H1 (cell line): ENCODE results near the gene TUBGCP5. TPM values are rescaled to one million over a fixed set of nuclear protein-coding genes. Genes with fewer than 3 reads are reported as not detected.

Source experiments
- CTCF ChIA-PET: fragments of 300-600 bp; sonication (Branson Sonifier 250); formaldehyde crosslinking; loops from one replicate; lab custom pipeline; 2021; ENCODE audit not compliant: partially characterized antibody; lab: Charles Lee
- POLR2A ChIA-PET: fragments of 300-600 bp; sonication (Branson Sonifier 250); formaldehyde crosslinking; loops from one replicate; lab custom pipeline; 2021; ENCODE audit warnings: inconsistent platforms; ENCODE audit not compliant: partially characterized antibody; lab: Charles Lee
- DNase-seq, 2 experiments: peaks; one replicate each; pipeline versions ENCODE4 v3.0.0 to v3.0.0-alpha.2; 2010 to 2022; ENCODE audit warnings: low spot score in 2 of 2, low read depth in 1 of 2, mixed read lengths in 1 of 2
- FAIRE-seq: peaks from 2 replicates; lab custom pipeline; 2011; peaks lifted over from hg19 to GRCh38; lab: Jason Lieb, UNC
- H2AFZ ChIP-seq: 2 replicates; pipeline ENCODE4 v1.8.1; 2012; ENCODE audit warnings: low read length, inconsistent platforms
- H2AK5ac ChIP-seq: 2 replicates; pipeline ENCODE4 v1.6.1; 2013; ENCODE audit warnings: low read depth, low read length
- H2BK120ac ChIP-seq: replicated peaks from 2 replicates; pipeline ENCODE3; 2013; ENCODE audit warnings: low read depth, low read length, inconsistent platforms
- H2BK12ac ChIP-seq: 2 replicates; pipeline ENCODE4 v1.6.1; 2013; ENCODE audit warnings: low read depth, low read length
- H2BK15ac ChIP-seq: 2 replicates; pipeline ENCODE4 v1.6.1; 2013; ENCODE audit warnings: low read length
- H2BK20ac ChIP-seq: 2 replicates; pipeline ENCODE4 v1.6.1; 2013; ENCODE audit warnings: low read length
- H2BK5ac ChIP-seq: 2 replicates; pipeline ENCODE4 v1.6.1; 2013; ENCODE audit warnings: low read depth, low read length
- H3K14ac ChIP-seq: 2 replicates; pipeline ENCODE4 v1.6.1; 2013; ENCODE audit warnings: inconsistent platforms; ENCODE audit not compliant: insufficient read length
- H3K18ac ChIP-seq: 2 replicates; pipeline ENCODE4 v1.6.1; 2013; ENCODE audit warnings: low read length; ENCODE audit errors: extremely low read depth
- H3K23ac ChIP-seq: 2 replicates; pipeline ENCODE4 v1.6.1; 2013; ENCODE audit warnings: inconsistent platforms; ENCODE audit not compliant: insufficient read length
- H3K23me2 ChIP-seq: 2 replicates; pipeline ENCODE4 v1.6.1; 2013; ENCODE audit warnings: low read depth, low read length
- H3K27ac ChIP-seq: 2 replicates; pipeline ENCODE4 v1.6.1; 2011; ENCODE audit warnings: low read depth, low read length, inconsistent platforms
- H3K27me3 ChIP-seq, 4 experiments: replicated peaks in 1 of 4; 1 replicate in 1 of 4; 2 replicates in 3 of 4; pipeline versions ENCODE4 v1.6.1 to v1.8.1; 2011 to 2013; ENCODE audit warnings: low read length in 3 of 4, mild to moderate bottlenecking in 3 of 4, inconsistent platforms in 2 of 4, mixed read lengths in 2 of 4, moderate library complexity in 1 of 4; ENCODE audit not compliant: control insufficient read depth in 3 of 4, insufficient read depth in 3 of 4; ENCODE audit errors: extremely low read depth in 1 of 4
- H3K36me3 ChIP-seq, 4 experiments: 2 replicates each; pipeline versions ENCODE4 v1.6.1 to v1.8.1; 2011 to 2013; ENCODE audit warnings: mild to moderate bottlenecking in 4 of 4, low read length in 3 of 4, moderate library complexity in 2 of 4, control low read depth in 1 of 4, inconsistent platforms in 1 of 4; ENCODE audit not compliant: insufficient read depth in 4 of 4, control insufficient read depth in 2 of 4
- H3K4ac ChIP-seq: replicated peaks from 2 replicates; pipeline ENCODE3; 2013; ENCODE audit warnings: low read length, low read depth, mixed read lengths, inconsistent platforms; ENCODE audit not compliant: insufficient read length
- H3K4me1 ChIP-seq, 4 experiments: replicated peaks in 1 of 4; 1 replicate in 1 of 4; 2 replicates in 3 of 4; pipeline versions ENCODE4 v1.6.1 to v1.8.1; 2011 to 2013; ENCODE audit warnings: low read length in 3 of 4, inconsistent platforms in 2 of 4, mixed read lengths in 1 of 4; ENCODE audit not compliant: insufficient read depth in 4 of 4, control insufficient read depth in 3 of 4
- H3K4me2 ChIP-seq, 2 experiments: 2 replicates each; pipeline versions ENCODE4 v1.6.1 to v1.8.1; 2011 to 2013; ENCODE audit warnings: low read depth in 2 of 2, low read length in 2 of 2, control low read depth in 1 of 2, inconsistent platforms in 1 of 2, mild to moderate bottlenecking in 1 of 2; ENCODE audit not compliant: insufficient read depth in 1 of 2
- H3K4me3 ChIP-seq, 4 experiments: fragments of 200-600, 300-600 bp in 1 of 4; sonication (generic), shearing (Covaris generic), sonication (Bioruptor Twin) in 1 of 4; 2 replicates each; pipeline versions ENCODE4 v1.5.1 to v1.8.1; 2011 to 2016; ENCODE audit warnings: low read length in 4 of 4, low read depth in 3 of 4, control low read depth in 2 of 4, inconsistent platforms in 2 of 4, mild to moderate bottlenecking in 2 of 4, mixed read lengths in 1 of 4, moderate library complexity in 1 of 4; ENCODE audit not compliant: insufficient read depth in 2 of 4; ENCODE audit errors: extremely low read depth in 1 of 4
- H3K56ac ChIP-seq: replicated peaks from 2 replicates; pipeline ENCODE3; 2013; ENCODE audit warnings: low read depth, mild to moderate bottlenecking, mixed read lengths, low read length, inconsistent platforms; ENCODE audit not compliant: insufficient read length
- H3K79me1 ChIP-seq: 2 replicates; pipeline ENCODE4 v1.6.1; 2013; ENCODE audit warnings: low read depth, low read length, control low read depth
- H3K79me2 ChIP-seq, 2 experiments: 2 replicates each; pipeline versions ENCODE4 v1.6.1 to v1.8.1; 2012 to 2013; ENCODE audit warnings: low read length in 2 of 2, mild to moderate bottlenecking in 2 of 2, inconsistent platforms in 1 of 2; ENCODE audit not compliant: insufficient read depth in 2 of 2, control insufficient read depth in 1 of 2
- H3K9ac ChIP-seq, 4 experiments: replicated peaks in 1 of 4; 1 replicate in 1 of 4; 2 replicates in 3 of 4; pipeline versions ENCODE4 v1.6.1 to v1.8.1; 2011 to 2013; ENCODE audit warnings: low read depth in 3 of 4, low read length in 3 of 4, control low read depth in 2 of 4, mild to moderate bottlenecking in 2 of 4, moderate library complexity in 2 of 4, inconsistent platforms in 1 of 4; ENCODE audit errors: extremely low read depth in 1 of 4
- H3K9me3 ChIP-seq, 2 experiments: 2 replicates each; pipeline versions ENCODE4 v1.6.1 to v1.8.1; 2012 to 2013; ENCODE audit warnings: mild to moderate bottlenecking in 2 of 2, moderate library complexity in 2 of 2, control low read depth in 1 of 2, inconsistent platforms in 1 of 2, low read depth in 1 of 2, low read length in 1 of 2, mixed read lengths in 1 of 2; ENCODE audit not compliant: insufficient read depth in 2 of 2
- H4K20me1 ChIP-seq, 2 experiments: replicated peaks in 1 of 2; 2 replicates each; pipeline versions ENCODE3 to v1.8.1; 2011 to 2013; ENCODE audit warnings: inconsistent platforms in 2 of 2, low read length in 2 of 2, mild to moderate bottlenecking in 1 of 2; ENCODE audit not compliant: insufficient read depth in 2 of 2, control insufficient read depth in 1 of 2
- H4K5ac ChIP-seq: 2 replicates; pipeline ENCODE4 v1.6.1; 2013; ENCODE audit warnings: low read length, low read depth, mixed read lengths, inconsistent platforms; ENCODE audit not compliant: insufficient read length
- H4K8ac ChIP-seq: 2 replicates; pipeline ENCODE4 v1.8.0; 2013; ENCODE audit warnings: mild to moderate bottlenecking, moderate library complexity, low read length, inconsistent platforms; ENCODE audit not compliant: insufficient read depth; ENCODE audit errors: extremely low read depth
- H4K91ac ChIP-seq: replicated peaks from 2 replicates; pipeline ENCODE3; 2013; ENCODE audit warnings: low read length, mixed read lengths, inconsistent platforms; ENCODE audit not compliant: insufficient read length
- BCL11A ChIP-seq, 2 experiments: IDR thresholded peaks; one replicate each; pipeline ENCODE4 v1.6.1; 2011; ENCODE audit warnings: low read depth in 2 of 2, low read length in 2 of 2, mild to moderate bottlenecking in 2 of 2
- EP300 ChIP-seq, 2 experiments: IDR thresholded peaks; 1 replicate in 1 of 2; 2 replicates in 1 of 2; pipeline ENCODE4 v1.6.1; 2011 to 2012; ENCODE audit warnings: low read depth in 2 of 2, low read length in 2 of 2, mild to moderate bottlenecking in 2 of 2, borderline replicate concordance in 1 of 2, inconsistent platforms in 1 of 2, moderate library complexity in 1 of 2
- HDAC2 ChIP-seq, 2 experiments: fragments of 300-600 bp in 1 of 2; sonication (generic) in 1 of 2; IDR thresholded peaks; 2 replicates each; pipeline ENCODE4 v1.6.1; 2011 to 2012; ENCODE audit warnings: low read depth in 2 of 2, low read length in 2 of 2, mild to moderate bottlenecking in 2 of 2, moderate library complexity in 2 of 2, borderline replicate concordance in 1 of 2, inconsistent platforms in 1 of 2
- RFX5 ChIP-seq: IDR thresholded peaks from 2 replicates; pipeline ENCODE4 v1.6.1; 2011; ENCODE audit warnings: low read depth, low read length, improper control_type of control experiment, borderline replicate concordance
- RNF2 ChIP-seq: fragments of 200-900, 300-1000 bp; sonication (generic); IDR thresholded peaks from 2 replicates; pipeline ENCODE4 v1.7.1; 2016; ENCODE audit warnings: borderline replicate concordance, low read depth, mild to moderate bottlenecking, antibody characterized with exemption, low read length; ENCODE audit not compliant: poor library complexity, severe bottlenecking; ENCODE audit errors: missing control alignments
- WGBS, 2 experiments: shearing (Covaris generic) in 1 of 2; methylation state at CpG; one replicate each; pipeline versions ENCODE4 v1.1.6 to v1.1.7; 2013 to 2015; ENCODE audit warnings: low lambda C conversion rate in 2 of 2, mixed read lengths in 2 of 2, inconsistent platforms in 1 of 2, low coverage in 1 of 2, missing lambda C conversion rate in 1 of 2; ENCODE audit not compliant: insufficient replicate concordance in 2 of 2, insufficient coverage in 1 of 2, insufficient read length in 1 of 2; ENCODE audit errors: extremely low coverage in 1 of 2, missing lambda C conversion rate in 1 of 2; 5-methylcytosine and 5-hydroxymethylcytosine counted together
- long read RNA-seq, 2 experiments: library from RNA in 1 of 2; library from capped mRNA in 1 of 2; stranded (forward); transcript quantifications; one replicate each; pipeline ENCODE4 v2.0.0, GENCODE V29; 2021; ENCODE audit warnings: inconsistent platforms in 1 of 2
- polyA minus RNA-seq, 3 experiments: library from RNA; depleted of rRNA, polyadenylated mRNA; stranded (reverse); fragments of >200 nt; gene quantifications; 1 replicate in 2 of 3; 2 replicates in 1 of 3; pipeline ENCODE4 v1.2.3, GENCODE V29; 2011
- polyA plus RNA-seq, 7 experiments: library from polyadenylated mRNA; depleted of rRNA in 3 of 7; stranded (reverse) in 5 of 7; unstranded in 2 of 7; fragments of >200 nt in 5 of 7; fragments of 200-250 nt in 2 of 7; gene quantifications; 1 replicate in 5 of 7; 2 replicates in 1 of 7; 4 replicates in 1 of 7; pipeline versions ENCODE4 v1.2.1 to v1.2.3, GENCODE V29; 2011 to 2013; ENCODE audit warnings: missing spikeins in 2 of 7, mixed read lengths in 2 of 7
- total RNA-seq: library from RNA; stranded (reverse); fragmentation: NEBNext Ultra II Directional; extraction: Animal tissue kit (Norgen Biotek cat#: 25700); gene quantifications from 2 replicates; pipeline ENCODE4 v1.2.1, GENCODE V29; 2021
- TF ChIP-seq, protein P1 (sequence below): IDR thresholded peaks from 2 replicates; pipeline ENCODE4 v1.6.1; 2011; ENCODE audit warnings: low read depth, mild to moderate bottlenecking, low read length; ENCODE audit not compliant: insufficient read depth

The TUBGCP5 gene
- 12.5 and 12.7 TPM in 2 replicates for total RNA-seq
- polyA plus RNA-seq (2011; rRNA removed), result 5.4 and 6.3 TPM in 2 replicates
- polyA plus RNA-seq (2011; cell fraction: cytosol; rRNA removed), result 10.4 TPM
- 8.4 TPM for polyA plus RNA-seq (2011; cell fraction: nucleus; rRNA removed)
- polyA plus RNA-seq (2012, experiment 1 of 2), result 8.3 to 11.4 TPM (median 9.9 TPM) in 4 replicates
- 0.60 TPM for polyA plus RNA-seq (2012, experiment 2 of 2)
- 12.7 TPM for polyA plus RNA-seq (2013, experiment 1 of 2)
- polyA plus RNA-seq (2013, experiment 2 of 2), result 10.5 TPM
- 11.0 and 14.1 TPM in 2 replicates for polyA minus RNA-seq (2011; rRNA and poly(A)+ RNA removed)
- polyA minus RNA-seq (2011; cell fraction: cytosol; rRNA and poly(A)+ RNA removed), result 9.9 TPM
- 17.3 TPM for polyA minus RNA-seq (2011; cell fraction: nucleus; rRNA and poly(A)+ RNA removed)
- long read RNA-seq, experiment 1, partial matches to known transcripts, result 1 of 3 reads
- long read RNA-seq, experiment 1, other reads (novel, unspliced or antisense), result 1 of 3 reads
- long read RNA-seq, experiment 2, partial matches to known transcripts, result 3 of 6 reads
- long read RNA-seq, experiment 2, other reads (novel, unspliced or antisense), result 1 of 6 reads

DNA sequence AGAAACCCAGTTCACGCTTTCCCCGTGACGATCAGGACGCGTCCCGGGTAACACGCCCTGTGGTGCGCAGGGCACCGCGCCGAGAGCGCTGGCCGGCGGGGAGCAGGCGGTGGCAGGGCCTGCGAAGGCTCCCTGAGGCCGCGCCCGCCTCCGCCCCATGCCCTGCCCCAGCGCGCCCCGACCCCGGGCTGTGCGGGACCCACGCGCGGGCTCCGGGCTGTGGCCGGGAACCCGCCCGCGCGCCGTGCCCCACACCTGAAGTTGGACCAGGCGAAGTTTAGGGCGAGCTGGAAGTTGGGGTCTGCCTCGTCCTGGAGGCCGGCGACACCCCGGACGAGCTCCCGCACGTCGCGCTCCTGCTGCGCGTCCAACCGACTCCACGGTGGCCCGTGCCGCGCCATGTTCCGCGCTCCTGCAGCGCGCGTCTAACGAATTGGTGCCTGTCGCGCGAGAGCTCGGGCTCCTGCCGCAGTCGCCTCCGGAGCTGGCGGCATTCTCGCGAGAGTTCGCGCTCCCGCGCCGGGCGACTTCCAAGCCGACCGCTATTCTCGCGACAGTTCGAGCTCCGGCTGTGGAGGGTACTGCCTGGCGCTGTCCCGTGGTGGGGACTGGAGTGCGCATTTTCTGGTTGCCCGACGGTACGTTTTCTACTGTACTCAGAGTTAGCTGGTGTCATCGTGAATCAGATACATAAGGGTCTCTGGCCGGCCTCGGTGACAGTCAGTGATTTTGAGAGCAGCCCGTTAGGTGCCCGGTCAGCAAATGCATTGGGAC, at the start of gene TUBGCP5:
TSS of gene TUBGCP5 (minus strand) at position 427 of the 774 bp plus-strand sequence. CDS start at position 401, 26 bp downstream.
- Histone ChIP-seq H3K27ac (peak within 1 kb of the TSS; percentile 73; the same call in 1 of the 2 replicates), H3K4ac (peak within 1 kb of the TSS; percentile 91), H4K8ac (peak within 1 kb of the TSS; percentile 99), H2BK15ac (0 out of 2 replicates have a peak within 1 kb of the TSS, but pooled peaks have one; percentile 53), H3K36me3 (peaks cover 3 to 7% (median 5%) of the 10 kb centered on the region in 4 experiments; a peak in 6 of 8 replicates), H3K4me1 (peaks cover 0 to 3% (median 2%) of the 10 kb centered on the region in 4 experiments; a peak in 2 of 7 replicates), H3K23ac (no peak within 1 kb of the TSS), H2BK120ac (no peak within 1 kb of the TSS), H3K9me3 (no peaks in the 10 kb centered on the region; a peak in 1 of 4 replicates), H3K56ac (peak within 1 kb of the TSS; percentile 86), H3K23me2 (peaks cover 6% of the 10 kb centered on the region), H3K4me3 (peak within 1 kb of the TSS; percentile 50 to 78 (median 73)), H3K4me2 (peak within 1 kb of the TSS; percentile 76 to 92), H3K14ac (no peak within 1 kb of the TSS), H2AFZ (peak within 1 kb of the TSS; percentile 98), H2BK12ac (no peak within 1 kb of the TSS), H3K79me1 (peaks cover 2% of the 10 kb centered on the region; the same call in 1 of the 2 replicates), H3K18ac (peak within 1 kb of the TSS; percentile 71), H3K27me3 (no peaks in the 10 kb centered on the region), H4K20me1 (no peaks in the 10 kb centered on the region), H2BK5ac (peak within 1 kb of the TSS; percentile 78), H3K79me2 (peaks cover 0 to 2% of the 10 kb centered on the region in 2 experiments; a peak in 1 of 4 replicates), H3K9ac (peak within 1 kb of the TSS; percentile 86 to 92 (median 92)), H4K5ac (peak within 1 kb of the TSS; percentile 77), H2BK20ac (no peak within 1 kb of the TSS), H4K91ac (peak within 1 kb of the TSS; percentile 96), H2AK5ac (no peak within 1 kb of the TSS)
- ChIA-PET POLR2A (interaction anchor here (0.7 to 1.3 kb wide), 8 partner anchors 10 to 114 kb away, joined by 3 to 5 read pairs (median 3); no protein-coding TSS in a partner anchor), CTCF (interaction anchor here (0.6 to 3.6 kb wide), 4 partner anchors 9 to 41 kb away, joined by 3 to 14 read pairs (median 4); no protein-coding TSS in a partner anchor)
- FAIRE-seq (no peak), DNase-seq (peak; percentile 93 to 98)
- 1% methylated on average over 60 of the region's 92 CpGs; no CpG with 5 or more reads in 1 of the 2 experiments for WGBS, 2 experiments
- TF ChIP-seq EP300 (IDR thresholded peaks at IDR 0.05; ENCODE audit: borderline replicate concordance in 1 of 2, low read depth in 2 of 2, low read length in 2 of 2) (no peak), HDAC2 (IDR thresholded peaks at IDR 0.05; ENCODE audit: borderline replicate concordance in 1 of 2, low read depth in 2 of 2, low read length in 2 of 2) (peak; percentile 75 to 80; a peak in 1 of 4 replicates), BCL11A (IDR thresholded peaks at IDR 0.05; ENCODE audit: low read depth in 2 of 2, low read length in 2 of 2) (no peak), RFX5 (no peak), RNF2 (no peak)
- TF ChIP-seq, protein P1, sequence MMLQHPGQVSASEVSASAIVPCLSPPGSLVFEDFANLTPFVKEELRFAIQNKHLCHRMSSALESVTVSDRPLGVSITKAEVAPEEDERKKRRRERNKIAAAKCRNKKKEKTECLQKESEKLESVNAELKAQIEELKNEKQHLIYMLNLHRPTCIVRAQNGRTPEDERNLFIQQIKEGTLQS, result no peak
